Spleen (tissue), 11 donors: Measurements from ENCODE around the gene TMC1. TPM values are rescaled to one million over a fixed set of nuclear protein-coding genes. Genes with fewer than 3 reads are reported as not detected.
A peak's percentile ranks its signal among the peaks of the same experiment; 100 is the strongest.

Source experiments
- DNase-seq: peaks from one replicate; pipeline ENCODE4 v3.0.0-alpha.2; 2020
- H3K27ac ChIP-seq, 8 donors: fragments of 200-600 bp; sonication (generic) in 7 of 8; 1 replicate in 4 of 8; 2 replicates in 4 of 8; pipeline versions ENCODE4 v1.5.0 to v1.8.0; 2016 to 2021; ENCODE audit warnings: inconsistent platforms in 4 of 8, mild to moderate bottlenecking in 4 of 8, moderate library complexity in 1 of 8
- H3K27me3 ChIP-seq, 7 donors: fragments of 200-600 bp; sonication (generic) in 6 of 7; replicated peaks in 1 of 7; 1 replicate in 4 of 7; 2 replicates in 3 of 7; pipeline versions ENCODE4 v1.5.0 to v1.8.0; 2016 to 2021; ENCODE audit warnings: inconsistent platforms in 3 of 7, mild to moderate bottlenecking in 1 of 7
- H3K36me3 ChIP-seq, 6 donors: fragments of 200-600 bp; sonication (generic) in 5 of 6; 1 replicate in 4 of 6; 2 replicates in 2 of 6; pipeline versions ENCODE4 v1.5.0 to v1.8.0; 2016 to 2021; ENCODE audit warnings: inconsistent platforms in 2 of 6
- H3K4me1 ChIP-seq, 6 donors: fragments of 200-600 bp; sonication (generic) in 5 of 6; 1 replicate in 3 of 6; 2 replicates in 3 of 6; pipeline versions ENCODE4 v1.5.0 to v1.8.0; 2016 to 2021; ENCODE audit warnings: inconsistent platforms in 3 of 6
- H3K4me3 ChIP-seq, 8 donors: fragments of 200-600 bp; sonication (generic) in 7 of 8; 1 replicate in 4 of 8; 2 replicates in 4 of 8; pipeline versions ENCODE4 v1.5.0 to v1.8.0; 2016 to 2021; ENCODE audit warnings: inconsistent platforms in 4 of 8, mild to moderate bottlenecking in 4 of 8, moderate library complexity in 2 of 8
- H3K9me3 ChIP-seq, 8 donors: fragments of 200-600 bp; sonication (generic) in 7 of 8; 1 replicate in 4 of 8; 2 replicates in 4 of 8; pipeline versions ENCODE4 v1.5.0 to v1.8.0; 2016 to 2021; ENCODE audit warnings: inconsistent platforms in 4 of 8
- CTCF ChIP-seq, 11 experiments: fragments of 200-600 bp in 7 of 11; fragments of 450-650 bp in 4 of 11; sonication (generic) in 4 of 11; IDR thresholded peaks in 8 of 11; conservative IDR thresholded peaks in 3 of 11; 1 replicate in 7 of 11; 2 replicates in 4 of 11; pipeline versions ENCODE4 v1.4.0 to v1.8.0; 2016 to 2021; ENCODE audit warnings: antibody characterized with exemption in 11 of 11, inconsistent platforms in 4 of 11, mild to moderate bottlenecking in 1 of 11
- POLR2A ChIP-seq, 3 donors: fragments of 450-650 bp; IDR thresholded peaks; one replicate each; pipeline ENCODE4 v1.5.1; 2017; ENCODE audit warnings: antibody characterized with exemption in 3 of 3, mild to moderate bottlenecking in 1 of 3
- POLR2AphosphoS5 ChIP-seq, 3 donors: sonication (generic); formaldehyde crosslinking; IDR thresholded peaks; one replicate each; pipeline ENCODE4 v1.5.1; 2017; ENCODE audit warnings: antibody characterized with exemption in 3 of 3
- whole genome bisulfite sequencing, 5 donors: extraction: QIAGEN DNeasy Blood & Tissue Kit in 3 of 5; methylation state at CpG; one replicate each; pipeline versions ENCODE4 v1.1.5 to v1.1.7; 2013 to 2018; 5-methylcytosine and 5-hydroxymethylcytosine counted together
- intact Hi-C: fragments of 100-400 bp; cut with DNase I; formaldehyde crosslinking; loops from one replicate; pipeline ENCODE4 v1.15.0; 2023; ENCODE audit warnings: low total_unique reads
- polyA plus RNA-seq, 3 donors: library from polyadenylated mRNA; stranded (reverse); fragments of 200-250 nt; gene quantifications; one replicate each; pipeline ENCODE4 v1.2.1, GENCODE V29; 2013
- total RNA-seq, 7 donors: library from RNA; depleted of rRNA in 3 of 7; stranded (reverse); fragments of >200 nt in 3 of 7; fragmentation: NEBNext Ultra II Directional in 4 of 7; extraction: Animal tissue kit (Norgen Biotek cat#: 25700) in 4 of 7; gene quantifications; one replicate each; pipeline versions ENCODE4 v1.1.0 to v1.2.1, GENCODE V29; 2016 to 2021
- donor health status: healthy with polysubstance abuse.
- donor health status: DM: no; HTN: no; CAD: no; lungs with moderate emphysema.
- donor health status: DM: no; HTN: no; CAD: no.
- donor health status: Bipolar disorder and iron deficiency.
- donor health status: healthy.
- donor health status: DM: no; HTN: no; CAD: no.
- donor health status: DM: yes; HTN: yes; CAD: no.

Gene TMC1
- total and polyA plus RNA-seq, 10 donors: 0.04 to 0.16 TPM; not detected in 8

- intact Hi-C loops: loop anchor here (5.0 kb wide), 1 partner anchor 308 kb away; no protein-coding TSS in a partner anchor
- no peak for DNase-seq
- Histone ChIP-seq H3K4me1 (peaks cover 0 to 79% (median 26%) of the 10 kb centered on the region in 6 donors), H3K36me3 (no peaks in the 10 kb centered on the region), H3K9me3 (no peaks in the 10 kb centered on the region), H3K27ac (peak overlapping the region in 6 of 8 donors; percentile 3 to 79 (median 66)), H3K27me3 (no peaks in the 10 kb centered on the region), H3K4me3 (no peak overlapping the region)
- TF ChIP-seq CTCF (IDR thresholded peaks at IDR 0.05 in 8 of 11, conservative IDR thresholded peaks at IDR 0.05 in 3 of 11): no peak
- no peak for TF ChIP-seq POLR2AphosphoS5 (IDR thresholded peaks at IDR 0.05)
- no peak for TF ChIP-seq POLR2A (IDR thresholded peaks at IDR 0.05)
- 27 to 49% (median 31%) methylated on average over 2 of the region's 2 CpGs for WGBS, 5 donors
These were observed 68.5 kb downstream of the TMC1 start for GRCh38 chr9:72589667-72590521.

- Histone ChIP-seq H3K4me1 (peaks cover 0 to 73% (median 26%) of the 10 kb centered on the region in 6 donors), H3K27me3 (no peaks in the 10 kb centered on the region), H3K36me3 (no peaks in the 10 kb centered on the region), H3K4me3 (no peak overlapping the region), H3K9me3 (no peaks in the 10 kb centered on the region), H3K27ac (peak overlapping the region in 3 of 8 donors; percentile 62 to 79 (median 70))
- 60 to 90% (median 74%) methylated on average over 3 of the region's 3 CpGs for WGBS, 5 donors
- no peak for DNase-seq
- TF ChIP-seq CTCF (IDR thresholded peaks at IDR 0.05 in 8 of 11, conservative IDR thresholded peaks at IDR 0.05 in 3 of 11): no peak
- no peak for TF ChIP-seq POLR2A (IDR thresholded peaks at IDR 0.05)
- TF ChIP-seq POLR2AphosphoS5 (IDR thresholded peaks at IDR 0.05): no peak
- intact Hi-C loops: loop anchor here (5.0 kb wide), 1 partner anchor 309 kb away; no protein-coding TSS in a partner anchor
These were observed 69.4 kb downstream of the TMC1 start for GRCh38 chr9:72590824-72591223.

- Histone ChIP-seq H3K4me1 (peaks cover 0 to 60% (median 21%) of the 10 kb centered on the region in 6 donors), H3K4me3 (no peak overlapping the region)
These were observed 71.3 kb downstream of the TMC1 start for GRCh38 chr9:72592502-72593403.

More at GRCh38 chr9:72592502-72593403, 71.3 kb downstream of the TMC1 start:
- DNase-seq: no peak
- 42 to 53% (median 44%) methylated on average over 5 of the region's 5 CpGs for WGBS, 5 donors
- no peaks in the 10 kb centered on the region for H3K36me3 ChIP-seq
- intact Hi-C loops: loop anchor here (5.0 kb wide), 1 partner anchor 310 kb away; no protein-coding TSS in a partner anchor
- no peaks in the 10 kb centered on the region for H3K27me3 ChIP-seq
- H3K27ac ChIP-seq: peak overlapping the region in 3 of 8 donors; percentile 10 to 65 (median 63)
- no peaks in the 10 kb centered on the region for H3K9me3 ChIP-seq
- no peak for TF ChIP-seq POLR2AphosphoS5 (IDR thresholded peaks at IDR 0.05)
- TF ChIP-seq CTCF (IDR thresholded peaks at IDR 0.05 in 8 of 11, conservative IDR thresholded peaks at IDR 0.05 in 3 of 11): peak; percentile 54 to 86 (median 77)
